ENCODE results near the gene FAM120C.
A peak's percentile ranks its signal among the peaks of the same experiment; 100 is the strongest.

Gene FAM120C

GRCh38 chrX:54134269-54134668 is 48.8 kb downstream of the FAM120C start:
- no peak for DNase-seq

- DNase-seq: no peak
Observed at GRCh38 chrX:54116391-54116790, 66.7 kb downstream of the FAM120C start.

GRCh38 chrX:54093571-54093970 is 89.5 kb downstream of the FAM120C start:
- DNase-seq: no peak

GRCh38 chrX:54093159-54093558 is 89.9 kb downstream of the FAM120C start:
- DNase-seq: no peak

- DNase-seq: no peak
Observed at GRCh38 chrX:54090880-54091279, 92.2 kb downstream of the FAM120C start.

- DNase-seq: no peak
Observed at GRCh38 chrX:54089191-54089590, 93.9 kb downstream of the FAM120C start.

GRCh38 chrX:54087661-54088060 is 95.4 kb downstream of the FAM120C start:
- no peak for DNase-seq

- no peak for DNase-seq
Observed at GRCh38 chrX:54085666-54086065, 97.4 kb downstream of the FAM120C start.

- no peak for DNase-seq
Observed at GRCh38 chrX:54076903-54077302, 106.2 kb downstream of the FAM120C start.

GRCh38 chrX:54074826-54075225 is 108.2 kb downstream of the FAM120C start:
- no peak for DNase-seq

GRCh38 chrX:54067766-54068165 is 115.3 kb downstream of the FAM120C start:
- no peak for DNase-seq

GRCh38 chrX:54066841-54067240 is 116.2 kb downstream of the FAM120C start:
- DNase-seq: no peak

GRCh38 chrX:54064564-54064963 is 118.5 kb downstream of the FAM120C start:
- DNase-seq: no peak

GRCh38 chrX:54063361-54063760 is 119.7 kb downstream of the FAM120C start:
- DNase-seq: no peak

- no peak for DNase-seq
Observed at GRCh38 chrX:54049801-54050200, 133.3 kb downstream of the FAM120C start.

- no peak for DNase-seq
Observed at GRCh38 chrX:54048412-54048811, 134.6 kb downstream of the FAM120C start.

GRCh38 chrX:54045563-54046228 is 137.4 kb downstream of the FAM120C start:
- DNase-seq: no peak

- no peak for DNase-seq
Observed at GRCh38 chrX:54044877-54045338, 138.1 kb downstream of the FAM120C start.

GRCh38 chrX:54044126-54044876 is 138.8 kb downstream of the FAM120C start, which contains the start of gene PHF8:
Gene PHF8, minus strand, starts transcription at chrX:54044473. Its CDS starts 1,745 bp downstream, at chrX:54042728.
- peak; percentile 96 for DNase-seq

- DNase-seq: peak; percentile 72
Observed at GRCh38 chrX:54043541-54044125, 139.4 kb downstream of the FAM120C start.

GRCh38 chrX:54043056-54043455 is 140.0 kb downstream of the FAM120C start:
- DNase-seq: no peak

- DNase-seq: peak; percentile 54
Observed at GRCh38 chrX:54042609-54043021, 140.4 kb downstream of the FAM120C start.

- DNase-seq: no peak
Observed at GRCh38 chrX:54030329-54030728, 152.7 kb downstream of the FAM120C start.

Data from activated CD8-positive, alpha-beta memory T cell treated with anti-CD3 and anti-CD28 coated beads, Interleukin-2, amount 50 U/mL, for 48 hours (primary cell).